Measurements from ENCODE around the gene ADAMTS15.

DNA sequence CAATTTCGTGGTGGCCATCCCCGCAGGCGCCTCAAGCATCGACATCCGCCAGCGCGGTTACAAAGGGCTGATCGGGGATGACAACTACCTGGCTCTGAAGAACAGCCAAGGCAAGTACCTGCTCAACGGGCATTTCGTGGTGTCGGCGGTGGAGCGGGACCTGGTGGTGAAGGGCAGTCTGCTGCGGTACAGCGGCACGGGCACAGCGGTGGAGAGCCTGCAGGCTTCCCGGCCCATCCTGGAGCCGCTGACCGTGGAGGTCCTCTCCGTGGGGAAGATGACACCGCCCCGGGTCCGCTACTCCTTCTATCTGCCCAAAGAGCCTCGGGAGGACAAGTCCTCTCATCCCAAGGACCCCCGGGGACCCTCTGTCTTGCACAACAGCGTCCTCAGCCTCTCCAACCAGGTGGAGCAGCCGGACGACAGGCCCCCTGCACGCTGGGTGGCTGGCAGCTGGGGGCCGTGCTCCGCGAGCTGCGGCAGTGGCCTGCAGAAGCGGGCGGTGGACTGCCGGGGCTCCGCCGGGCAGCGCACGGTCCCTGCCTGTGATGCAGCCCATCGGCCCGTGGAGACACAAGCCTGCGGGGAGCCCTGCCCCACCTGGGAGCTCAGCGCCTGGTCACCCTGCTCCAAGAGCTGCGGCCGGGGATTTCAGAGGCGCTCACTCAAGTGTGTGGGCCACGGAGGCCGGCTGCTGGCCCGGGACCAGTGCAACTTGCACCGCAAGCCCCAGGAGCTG is 24.8 kb downstream of the ADAMTS15 start:
- TF ChIP-seq POLR2A (IDR thresholded peaks at IDR 0.05; ENCODE audit: low read length) (no peak), GATA1 (IDR thresholded peaks at IDR 0.05; ENCODE audit: low read depth, low read length) (no peak)
